SJSA1 (cell line): ENCODE data around the gene PXMP4. TPM values are rescaled to one million over a fixed set of nuclear protein-coding genes. Genes with fewer than 3 reads are reported as not detected.
"Not testable (repeated sequence)": the region's sequence is repeated elsewhere in the genome, so short reads cannot be mapped to it uniquely, and the experiment has no call there.

ENCODE experiments used
- DNase-seq, 2 experiments: peaks; one replicate each; pipeline ENCODE4 v3.0.0-alpha.2; 2015 to 2020; ENCODE audit warnings: low spot score in 2 of 2, low read depth in 1 of 2
- H3K27ac ChIP-seq: fragments of 250-450 bp; sonication (Bioruptor Pico); 2 replicates; pipeline ENCODE4 v1.5.1; 2020; ENCODE audit warnings: mild to moderate bottlenecking, moderate library complexity
- H3K27me3 ChIP-seq: fragments of 250-450 bp; sonication (Bioruptor Pico); replicated peaks from 2 replicates; pipeline ENCODE4 v1.5.1; 2020; ENCODE audit warnings: mild to moderate bottlenecking, moderate library complexity
- H3K36me3 ChIP-seq: fragments of 250-450 bp; sonication (Bioruptor Pico); 2 replicates; pipeline ENCODE4 v1.5.1; 2020; ENCODE audit warnings: mild to moderate bottlenecking
- H3K4me1 ChIP-seq: fragments of 250-450 bp; sonication (Bioruptor Pico); replicated peaks from 2 replicates; pipeline ENCODE4 v1.6.1; 2021; ENCODE audit warnings: mild to moderate bottlenecking
- H3K4me3 ChIP-seq: fragments of 250-450 bp; sonication (Bioruptor Pico); 2 replicates; pipeline ENCODE4 v1.5.1; 2020; ENCODE audit warnings: mild to moderate bottlenecking
- H3K9me3 ChIP-seq: fragments of 250-450 bp; sonication (Bioruptor Pico); replicated peaks from 2 replicates; pipeline ENCODE4 v1.5.1; 2020; ENCODE audit warnings: mild to moderate bottlenecking
- total RNA-seq: library from RNA; depleted of rRNA; stranded (reverse); fragments of >200 nt; shearing (Covaris generic); gene quantifications from 2 replicates; pipeline ENCODE4 v1.2.3, GENCODE V29; 2014

Gene PXMP4
- total RNA-seq, 1 experiment from 2014 or later = 9.3 TPM

DNA sequence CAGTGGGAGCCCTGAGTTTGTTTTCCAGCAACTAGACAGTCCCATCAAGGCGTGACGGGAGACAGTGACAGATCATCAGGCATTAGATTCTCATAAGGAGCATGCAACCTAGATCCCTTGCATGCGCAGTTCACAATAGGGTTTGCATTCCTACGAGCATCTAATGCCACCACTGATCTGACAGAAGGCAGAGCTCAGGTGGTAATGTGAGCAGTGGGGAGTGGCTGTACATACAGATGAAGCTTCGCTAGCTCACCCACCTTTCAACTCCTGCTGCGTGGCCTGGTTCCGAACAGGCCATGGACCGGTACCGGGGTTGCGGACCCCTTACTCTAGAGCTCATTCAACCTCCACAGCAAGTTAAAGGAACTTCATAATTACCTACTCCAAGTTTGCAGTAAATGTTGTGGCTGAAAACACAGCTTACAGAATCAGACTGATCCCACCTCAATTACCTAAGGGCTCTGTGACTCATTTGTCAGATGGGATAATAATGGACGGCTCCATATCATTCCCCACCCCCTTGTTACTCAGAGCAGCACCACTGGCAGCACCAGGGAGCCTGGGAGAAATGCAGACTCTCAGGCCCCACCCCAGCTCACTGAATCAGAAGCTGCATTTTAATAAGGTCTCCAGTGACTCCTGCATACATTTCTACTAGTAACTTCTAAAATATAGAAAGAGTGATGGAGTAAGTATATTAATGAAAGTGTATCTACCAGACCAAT is 15.7 kb downstream of the PXMP4 start:
- Histone ChIP-seq H3K4me1 (no peaks in the 10 kb centered on the region), H3K9me3 (no peaks in the 10 kb centered on the region), H3K36me3 (peaks cover 9% of the 10 kb centered on the region; the same call in 1 of the 2 replicates), H3K27ac (no peak overlapping the region), H3K4me3 (no peak overlapping the region), H3K27me3 (no peaks in the 10 kb centered on the region)
- no peak for DNase-seq

GRCh38 chr20:33703498-33704137 is 16.5 kb downstream of the PXMP4 start:
- Histone ChIP-seq H3K27me3 (no peaks in the 10 kb centered on the region), H3K9me3 (no peaks in the 10 kb centered on the region), H3K36me3 (peaks cover 9% of the 10 kb centered on the region; the same call in 1 of the 2 replicates), H3K4me3 (no peak overlapping the region), H3K27ac (no peak overlapping the region), H3K4me1 (no peaks in the 10 kb centered on the region)
- DNase-seq = no peak

GRCh38 chr20:33702861-33703260 is 17.2 kb downstream of the PXMP4 start:
- H3K27me3 ChIP-seq = no peaks in the 10 kb centered on the region
- no peaks in the 10 kb centered on the region for H3K9me3 ChIP-seq
- H3K4me1 ChIP-seq = no peaks in the 10 kb centered on the region
- no peak overlapping the region for H3K27ac ChIP-seq
- no peak overlapping the region for H3K4me3 ChIP-seq
- H3K36me3 ChIP-seq = peaks cover 9% of the 10 kb centered on the region; the same call in 1 of the 2 replicates
- DNase-seq = no peak

GRCh38 chr20:33701629-33702450 is 18.3 kb downstream of the PXMP4 start:
- no peak for DNase-seq
- Histone ChIP-seq H3K4me1 (no peaks in the 10 kb centered on the region), H3K9me3 (no peaks in the 10 kb centered on the region), H3K27ac (no peak overlapping the region), H3K27me3 (no peaks in the 10 kb centered on the region), H3K36me3 (peaks cover under 1% of the 10 kb centered on the region; the same call in 1 of the 2 replicates), H3K4me3 (no peak overlapping the region)

- H3K36me3 ChIP-seq, DNase-seq, H3K4me1 ChIP-seq, H3K27ac ChIP-seq, H3K27me3 ChIP-seq, H3K4me3 ChIP-seq, H3K9me3 ChIP-seq: not testable (repeated sequence)
These were observed 19.2 kb downstream of the PXMP4 start for GRCh38 chr20:33700696-33701441.

DNA sequence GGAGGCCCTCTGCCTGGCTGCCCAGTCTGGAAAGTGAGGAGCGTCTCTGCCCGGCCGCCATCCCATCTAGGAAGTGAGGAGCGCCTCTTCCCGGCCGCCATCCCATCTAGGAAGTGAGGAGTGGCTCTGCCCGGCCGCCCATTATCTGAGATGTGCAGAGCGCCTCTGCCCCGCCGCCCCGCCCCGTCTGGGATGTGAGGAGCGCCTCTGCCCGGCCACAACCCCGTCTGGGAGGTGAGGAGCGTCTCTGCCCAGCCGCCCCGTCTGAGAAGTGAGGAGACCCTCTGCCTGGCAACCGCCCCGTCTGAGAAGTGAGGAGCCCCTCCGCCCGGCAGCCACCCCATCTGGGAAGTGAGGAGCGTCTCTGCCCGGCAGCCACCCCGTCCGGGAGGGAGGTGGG is 21.1 kb downstream of the PXMP4 start:
- not testable (repeated sequence) for DNase-seq, H3K4me1 ChIP-seq, H3K27ac ChIP-seq, H3K4me3 ChIP-seq, H3K36me3 ChIP-seq, H3K9me3 ChIP-seq, H3K27me3 ChIP-seq

DNA sequence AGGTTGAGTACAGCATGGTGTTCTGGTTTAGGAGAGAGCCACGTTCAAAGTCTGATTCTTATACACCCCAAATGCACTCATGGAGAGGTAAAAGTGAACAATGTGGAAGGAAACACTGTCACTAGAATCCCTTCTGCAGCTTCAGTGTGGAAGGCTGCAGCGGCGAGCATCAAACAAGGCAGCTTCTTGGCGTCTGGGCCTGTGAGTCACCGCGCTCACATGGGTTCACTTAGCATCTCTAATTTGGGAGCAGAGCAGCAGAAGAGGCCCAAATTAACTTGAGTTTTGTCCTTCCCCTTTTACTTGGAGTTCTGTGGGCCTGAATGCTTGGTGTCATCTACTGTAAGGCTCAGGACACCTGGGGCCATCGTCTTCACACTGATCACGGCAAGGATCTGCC is 23.0 kb downstream of the PXMP4 start:
- H3K27ac ChIP-seq = no peak overlapping the region
- H3K9me3 ChIP-seq = no peaks in the 10 kb centered on the region
- H3K36me3 ChIP-seq = no peaks in the 10 kb centered on the region
- no peaks in the 10 kb centered on the region for H3K27me3 ChIP-seq
- no peak for DNase-seq
- H3K4me1 ChIP-seq = no peaks in the 10 kb centered on the region
- no peak overlapping the region for H3K4me3 ChIP-seq

DNA sequence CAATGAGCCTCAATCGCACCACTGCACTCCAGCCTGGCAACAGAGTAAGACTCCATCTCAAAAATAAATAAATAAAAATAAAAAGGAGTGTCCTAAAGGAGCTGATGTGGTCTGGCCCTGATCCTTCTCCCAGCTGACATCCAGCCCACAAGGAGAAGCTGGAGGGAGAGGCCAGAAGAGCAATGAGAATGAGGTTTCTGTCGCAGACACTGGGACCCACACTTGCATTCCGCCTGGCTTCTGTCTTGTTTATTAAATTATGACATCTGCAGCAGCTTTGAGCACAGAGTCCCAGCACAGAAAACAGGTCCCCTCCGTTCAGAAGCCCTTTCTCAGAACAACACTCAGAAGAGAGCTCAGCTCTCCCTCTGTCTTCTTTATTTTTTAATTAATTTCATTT is 23.7 kb downstream of the PXMP4 start:
- Histone ChIP-seq H3K4me3 (no peak overlapping the region), H3K27ac (no peak overlapping the region), H3K9me3 (no peaks in the 10 kb centered on the region), H3K4me1 (no peaks in the 10 kb centered on the region), H3K27me3 (no peaks in the 10 kb centered on the region), H3K36me3 (no peaks in the 10 kb centered on the region)
- no peak for DNase-seq

DNA sequence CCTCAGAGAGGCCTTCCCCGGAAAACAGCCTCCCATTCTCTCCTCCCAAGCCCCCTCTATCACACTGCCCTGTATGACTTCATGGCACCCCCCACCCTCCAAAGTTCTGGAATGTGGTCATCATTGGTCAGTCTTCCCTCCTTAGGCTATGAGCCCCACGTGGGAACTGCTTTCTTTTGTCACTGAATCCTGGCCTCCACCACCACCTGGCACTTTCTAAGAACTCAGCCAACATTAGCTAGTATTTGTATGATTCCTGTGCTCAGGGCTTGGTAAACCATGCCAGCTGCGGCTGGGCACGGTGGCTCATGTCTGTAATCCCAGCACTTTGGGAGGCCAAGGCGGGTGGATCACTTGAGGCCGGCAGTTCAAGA is 25.5 kb downstream of the PXMP4 start:
- Histone ChIP-seq H3K9me3 (no peaks in the 10 kb centered on the region), H3K27ac (no peak overlapping the region), H3K4me3 (no peak overlapping the region), H3K27me3 (no peaks in the 10 kb centered on the region), H3K4me1 (peaks cover 12% of the 10 kb centered on the region), H3K36me3 (no peaks in the 10 kb centered on the region)
- DNase-seq = no peak

DNA sequence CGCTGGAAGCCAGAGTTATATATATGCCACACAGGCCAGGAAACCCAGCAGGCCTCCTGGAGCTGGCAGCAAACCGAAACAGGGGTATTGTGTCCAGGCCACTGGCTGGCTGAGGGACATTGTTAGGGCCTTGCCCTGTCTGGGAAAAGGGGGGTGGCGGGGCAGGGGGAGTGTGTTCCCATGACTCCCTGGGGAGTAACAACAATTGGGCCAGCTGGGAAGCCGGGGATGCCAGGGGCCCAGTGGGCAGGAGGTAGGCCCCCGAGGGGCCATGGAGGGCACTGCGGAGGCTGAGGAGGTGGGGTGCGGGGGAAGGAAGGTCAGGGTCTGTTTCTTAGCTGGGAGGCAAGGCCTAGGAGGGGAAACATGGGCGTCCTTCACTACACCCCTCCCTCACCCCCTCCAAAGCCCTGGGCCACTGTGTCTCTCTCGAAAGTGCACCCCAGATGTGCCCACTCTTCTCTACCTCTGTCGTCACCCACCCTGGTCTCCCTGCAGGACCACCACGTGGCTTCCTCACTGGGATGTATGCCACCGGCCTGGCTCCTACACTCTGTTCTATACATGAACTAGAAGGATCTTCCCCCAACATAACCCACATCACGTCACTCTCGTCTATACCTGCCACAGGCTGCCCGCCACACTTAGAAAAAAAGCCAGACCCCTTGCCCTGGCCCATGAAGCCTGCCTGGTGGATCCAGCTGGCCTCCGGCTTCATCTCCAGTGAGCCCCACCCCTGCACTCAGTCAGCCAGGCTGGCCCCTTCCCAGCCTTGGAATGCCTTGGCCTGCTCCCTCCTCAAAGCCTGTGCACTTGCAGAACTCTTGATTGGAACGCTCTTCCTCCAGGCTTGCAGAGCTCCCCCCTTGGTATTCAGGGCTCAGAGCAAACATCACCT is 26.1 kb downstream of the PXMP4 start:
- no peak for DNase-seq
- Histone ChIP-seq H3K36me3 (no peaks in the 10 kb centered on the region), H3K27ac (no peak overlapping the region), H3K4me3 (no peak overlapping the region), H3K27me3 (no peaks in the 10 kb centered on the region), H3K4me1 (peaks cover 18% of the 10 kb centered on the region), H3K9me3 (no peaks in the 10 kb centered on the region)

DNA sequence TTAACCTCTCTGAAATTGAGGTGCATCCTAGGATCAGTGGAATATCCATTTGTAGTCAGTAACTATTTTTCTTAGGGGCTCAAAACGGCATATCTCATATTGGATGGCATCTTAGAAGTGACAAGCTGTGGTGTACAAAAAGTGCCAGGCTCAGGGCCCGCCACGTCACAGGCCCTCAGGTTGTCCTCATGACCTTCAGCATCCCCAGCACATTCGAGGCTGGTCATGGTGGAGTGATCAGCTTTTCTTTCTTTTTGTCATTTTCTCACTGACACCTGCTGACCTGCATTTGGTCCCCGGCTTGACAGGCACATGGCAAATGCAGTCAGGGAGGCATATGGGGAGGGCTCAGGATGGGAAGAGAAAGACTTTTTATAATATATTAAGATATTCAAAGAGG is 26.8 kb downstream of the PXMP4 start:
- no peak for DNase-seq
- no peak overlapping the region for H3K4me3 ChIP-seq
- H3K27ac ChIP-seq = no peak overlapping the region
- no peaks in the 10 kb centered on the region for H3K27me3 ChIP-seq
- no peaks in the 10 kb centered on the region for H3K36me3 ChIP-seq
- peaks cover 19% of the 10 kb centered on the region for H3K4me1 ChIP-seq
- no peaks in the 10 kb centered on the region for H3K9me3 ChIP-seq

GRCh38 chr20:33689973-33690372 is 30.1 kb downstream of the PXMP4 start:
- Histone ChIP-seq H3K36me3 (no peaks in the 10 kb centered on the region), H3K4me3 (no peak overlapping the region), H3K9me3 (no peaks in the 10 kb centered on the region), H3K4me1 (peaks cover 41% of the 10 kb centered on the region), H3K27ac (no peak overlapping the region), H3K27me3 (no peaks in the 10 kb centered on the region)
- peak; percentile 85 for DNase-seq

DNA sequence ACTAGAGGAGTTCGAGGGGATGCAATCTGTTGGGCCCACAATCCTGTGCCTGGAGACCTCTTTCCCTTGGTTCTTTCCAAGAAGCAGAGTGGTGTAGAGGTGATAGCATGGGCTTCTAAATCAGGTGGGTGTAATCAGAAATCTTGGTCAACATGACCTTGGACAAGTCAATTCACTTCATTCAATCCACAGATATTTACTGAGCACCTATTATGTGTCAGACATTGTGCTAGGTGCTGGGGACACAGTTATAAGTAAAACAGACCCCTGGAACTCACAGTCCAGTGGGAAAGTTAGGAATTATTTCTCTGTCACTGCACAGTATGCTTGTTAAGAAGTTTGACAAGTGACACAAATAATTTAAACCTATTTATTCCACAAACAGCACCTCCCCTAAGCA is 30.6 kb downstream of the PXMP4 start:
- H3K4me1 ChIP-seq = peaks cover 46% of the 10 kb centered on the region
- no peak overlapping the region for H3K27ac ChIP-seq
- DNase-seq = no peak

More for the DNA sequence above, 30.6 kb downstream of the PXMP4 start:
- Histone ChIP-seq H3K36me3 (no peaks in the 10 kb centered on the region), H3K4me3 (no peak overlapping the region), H3K9me3 (no peaks in the 10 kb centered on the region), H3K27me3 (no peaks in the 10 kb centered on the region)
